Endothelial cell of umbilical vein (primary cell): ENCODE measurements around the gene MTG1. TPM values are rescaled to one million over a fixed set of nuclear protein-coding genes. Genes with fewer than 3 reads are reported as not detected.

ENCODE experiments used
- BruUV-seq: library from RNA; stranded (reverse); fragments of 400-500 nt; replicated peaks from 2 replicates; lab custom pipeline; 2021; lab: Mats Ljungman, UMichigan
- CTCF ChIA-PET: fragments of 300-600, 350-600 bp; sonication (Branson Sonifier 250); formaldehyde crosslinking; loops from one replicate; lab custom pipeline; 2021; ENCODE audit warnings: antibody characterized with exemption, inconsistent platforms; lab: Charles Lee
- POLR2A ChIA-PET: fragments of 300-600, 350-600 bp; sonication (Branson Sonifier 250); formaldehyde crosslinking; loops from one replicate; lab custom pipeline; 2021; ENCODE audit warnings: antibody characterized with exemption, inconsistent platforms; lab: Charles Lee
- DNase-seq: peaks from one replicate; pipeline ENCODE4 v3.0.0-alpha.2; 2011; ENCODE audit warnings: low read depth, low spot score
- FAIRE-seq: peaks from 2 replicates; lab custom pipeline; 2011; peaks lifted over from hg19 to GRCh38; lab: Jason Lieb, UNC
- H2AFZ ChIP-seq: 2 replicates; pipeline ENCODE4 v1.6.0; 2012; ENCODE audit warnings: low read depth, low read length, control low read depth, inconsistent platforms
- H3K27ac ChIP-seq: 2 replicates; pipeline ENCODE4 v1.5.1; 2011; ENCODE audit warnings: low read depth, mild to moderate bottlenecking, control low read depth, low read length, moderate library complexity; ENCODE audit not compliant: insufficient read depth
- H3K27me3 ChIP-seq, 2 experiments: 2 replicates each; pipeline versions ENCODE4 v1.6.0 to v1.6.1; 2011; ENCODE audit warnings: low read length in 2 of 2, mixed read lengths in 1 of 2; ENCODE audit not compliant: control insufficient read depth in 2 of 2, insufficient read depth in 2 of 2
- H3K36me3 ChIP-seq, 2 experiments: 2 replicates in 1 of 2; 3 replicates in 1 of 2; pipeline ENCODE4 v1.5.1; 2011; ENCODE audit warnings: low read length in 2 of 2, mild to moderate bottlenecking in 1 of 2, moderate library complexity in 1 of 2; ENCODE audit not compliant: control insufficient read depth in 2 of 2, insufficient read depth in 2 of 2; ENCODE audit errors: extremely low read depth in 1 of 2
- H3K4me1 ChIP-seq: 3 replicates; pipeline ENCODE4 v1.5.1; 2011; ENCODE audit warnings: mild to moderate bottlenecking, low read length; ENCODE audit not compliant: control insufficient read depth, insufficient read depth; ENCODE audit errors: extremely low read depth
- H3K4me2 ChIP-seq: 2 replicates; pipeline ENCODE4 v1.6.1; 2011; ENCODE audit warnings: low read length, control low read depth, mixed read lengths; ENCODE audit not compliant: insufficient read depth
- H3K4me3 ChIP-seq, 3 experiments: fragments of 200-600 bp in 1 of 3; sonication (generic), shearing (Covaris generic) in 1 of 3; replicated peaks in 1 of 3; 2 replicates each; pipeline ENCODE4 v1.5.1; 2011 to 2016; ENCODE audit warnings: control low read depth in 3 of 3, low read length in 3 of 3, mild to moderate bottlenecking in 2 of 3, inconsistent platforms in 1 of 3, low read depth in 1 of 3, moderate library complexity in 1 of 3; ENCODE audit not compliant: insufficient read depth in 1 of 3
- H3K79me2 ChIP-seq: 2 replicates; pipeline ENCODE4 v1.6.0; 2012; ENCODE audit warnings: low read length, inconsistent platforms; ENCODE audit not compliant: control insufficient read depth, insufficient read depth
- H3K9ac ChIP-seq: replicated peaks from 2 replicates; pipeline ENCODE3; 2011; ENCODE audit warnings: low read length, control low read depth; ENCODE audit not compliant: insufficient read depth; ENCODE audit errors: extremely low read depth
- H3K9me1 ChIP-seq: replicated peaks from 3 replicates; pipeline ENCODE4 v1.6.0; 2011; ENCODE audit warnings: mild to moderate bottlenecking, low read length; ENCODE audit not compliant: control insufficient read depth, insufficient read depth; ENCODE audit errors: extremely low read depth
- H3K9me3 ChIP-seq: replicated peaks from 2 replicates; pipeline ENCODE4 v1.5.1; 2012; ENCODE audit warnings: low read length, inconsistent platforms; ENCODE audit not compliant: control insufficient read depth, insufficient read depth
- H4K20me1 ChIP-seq: replicated peaks from 2 replicates; pipeline ENCODE3; 2011; ENCODE audit warnings: mild to moderate bottlenecking, low read length; ENCODE audit not compliant: control insufficient read depth, insufficient read depth; ENCODE audit errors: extremely low read depth
- EZH2 ChIP-seq: IDR thresholded peaks from 2 replicates; pipeline ENCODE4 v1.6.1; 2012; ENCODE audit warnings: borderline replicate concordance, low read depth, mild to moderate bottlenecking, moderate library complexity, low read length, inconsistent platforms; ENCODE audit not compliant: severe bottlenecking
- FOS ChIP-seq: IDR thresholded peaks from 2 replicates; pipeline ENCODE4 v1.6.1; 2011; ENCODE audit warnings: mild to moderate bottlenecking, low read length, moderate library complexity, borderline replicate concordance; ENCODE audit not compliant: insufficient read depth
- GATA2 ChIP-seq: IDR thresholded peaks from 2 replicates; pipeline ENCODE4 v1.7.0; 2011; ENCODE audit warnings: low read depth, mild to moderate bottlenecking, moderate library complexity, mixed read lengths, low read length; ENCODE audit not compliant: insufficient read length, insufficient read depth
- JUN ChIP-seq: IDR thresholded peaks from 2 replicates; pipeline ENCODE4 v1.6.1; 2011; ENCODE audit warnings: borderline replicate concordance, low read depth; ENCODE audit not compliant: insufficient read length, insufficient read depth
- MYC ChIP-seq: IDR thresholded peaks from one replicate; pipeline ENCODE4 v1.6.1; 2011; ENCODE audit warnings: mild to moderate bottlenecking, low read depth, low read length
- POLR2A ChIP-seq: IDR thresholded peaks from 2 replicates; pipeline ENCODE4 v1.6.1; 2012; ENCODE audit warnings: low read depth, mild to moderate bottlenecking, control low read depth, low read length
- POLR2AphosphoS5 ChIP-seq: IDR thresholded peaks from 2 replicates; pipeline ENCODE4 v1.6.1; 2012; ENCODE audit warnings: low read depth, mild to moderate bottlenecking, control low read depth, low read length, moderate library complexity; ENCODE audit not compliant: insufficient read depth
- dilution Hi-C: fragments of 300-500 bp; cut with MboI; formaldehyde crosslinking; loops from one replicate; pipeline ENCODE4 v1.15.0; 2019; ENCODE audit warnings: low sequenced_read_pairs; ENCODE audit not compliant: extremely low pct_ligation_motif_present
- intact Hi-C: fragments of 100-400 bp; cut with micrococcal nuclease; formaldehyde crosslinking; loops from one replicate; pipeline ENCODE4 v1.10.0; 2022
- polyA plus RNA-seq, 4 experiments: library from polyadenylated mRNA; depleted of rRNA in 3 of 4; stranded (reverse) in 3 of 4; unstranded in 1 of 4; fragments of >200 nt; gene quantifications; 2 replicates each; pipeline versions ENCODE4 v1.2.1 to v1.2.3, GENCODE V29; 2011 to 2012; ENCODE audit warnings: missing spikeins in 1 of 4
- total RNA-seq: library from RNA; stranded (reverse); gene quantifications from 2 replicates; pipeline ENCODE4 v1.2.3, GENCODE V29; 2021
- TF ChIP-seq, protein P1 (sequence below): IDR thresholded peaks from 2 replicates; pipeline ENCODE4 v1.6.1; 2011; ENCODE audit not compliant: insufficient read depth, insufficient read length
- TF ChIP-seq, protein P2 (sequence below), 2 donors: IDR thresholded peaks; 1 replicate in 1 of 2; 2 replicates in 1 of 2; pipeline ENCODE4 v1.5.1; 2011; ENCODE audit warnings: low read length in 2 of 2, mild to moderate bottlenecking in 2 of 2, moderate library complexity in 2 of 2, control low read depth in 1 of 2, inconsistent platforms in 1 of 2, low read depth in 1 of 2; ENCODE audit not compliant: insufficient read depth in 1 of 2; ENCODE audit errors: extremely low read depth in 1 of 2

MTG1 gene
- total and polyA plus RNA-seq, 2 donors (not counting 3 experiments of a cell fraction or from before 2014, with no cell fraction given), result 66.5 to 91.6 TPM

DNA sequence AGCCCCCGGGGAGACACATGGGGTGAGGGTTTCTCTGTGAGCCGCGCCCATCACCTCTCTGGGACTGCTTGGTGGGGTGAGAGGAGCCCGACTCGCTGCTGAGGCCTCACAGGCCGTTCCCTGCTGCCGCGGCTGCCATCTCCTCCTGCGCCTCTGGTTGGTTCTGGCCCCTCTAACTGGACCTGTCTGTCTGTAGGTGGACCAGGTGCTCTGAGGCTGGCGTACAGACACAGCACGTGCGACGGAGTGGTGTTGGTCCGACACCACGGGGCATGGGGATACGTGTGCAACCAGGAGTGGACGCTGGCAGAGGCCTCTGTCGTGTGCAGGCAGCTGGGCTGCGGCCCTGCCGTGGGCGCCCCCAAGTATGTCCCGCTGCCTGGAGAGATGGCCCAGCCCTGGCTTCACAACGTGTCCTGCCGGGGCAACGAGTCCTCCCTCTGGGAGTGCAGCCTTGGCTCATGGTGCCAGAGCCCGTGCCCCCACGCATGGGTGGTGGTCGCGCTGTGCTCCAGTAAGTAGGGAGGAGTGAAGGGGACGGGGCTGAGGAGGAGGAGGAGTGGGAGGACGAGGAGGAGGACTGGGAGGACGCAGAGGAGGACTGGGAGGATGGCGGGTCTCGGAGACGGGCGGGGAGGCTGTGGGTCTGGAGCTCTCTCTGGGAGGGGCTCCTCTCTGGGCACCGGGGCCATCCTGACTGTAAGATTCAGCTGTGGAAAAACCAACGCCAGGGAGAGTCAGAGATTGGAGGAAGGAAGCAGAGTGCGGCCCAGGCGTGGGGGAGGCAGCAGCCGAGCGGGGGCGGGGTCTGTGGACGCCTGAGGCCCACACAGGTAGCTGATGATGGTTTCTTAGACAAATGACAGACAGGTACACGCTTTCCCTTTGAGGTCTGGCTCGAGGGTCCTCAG is 62.3 kb downstream of the MTG1 start:
- ChIA-PET CTCF (interaction anchor here (1.1 kb wide), 1 partner anchor 18 kb away, joined by 3 read pairs; no protein-coding TSS in a partner anchor), POLR2A (no interaction called here)
- intact Hi-C loops, result no loop called here
- no TSS peak for BruUV-seq
- H3K9me1 ChIP-seq, result no peaks in the 10 kb centered on the region
- dilution Hi-C loops, result no loop called here
- no peak overlapping the region for H3K9ac ChIP-seq
- no peak overlapping the region for H2AFZ ChIP-seq
- no peaks in the 10 kb centered on the region for H4K20me1 ChIP-seq
- DNase-seq (no peak), FAIRE-seq (no peak)
- H3K27me3 ChIP-seq, result no peaks in the 10 kb centered on the region
- no peaks in the 10 kb centered on the region for H3K79me2 ChIP-seq
- H3K4me2 ChIP-seq, result no peak overlapping the region
- no peaks in the 10 kb centered on the region for H3K36me3 ChIP-seq
- no peak for TF ChIP-seq GATA2
- TF ChIP-seq POLR2AphosphoS5, result no peak
- no peak overlapping the region for H3K27ac ChIP-seq
- H3K9me3 ChIP-seq, result no peaks in the 10 kb centered on the region
- H3K4me1 ChIP-seq, result no peaks in the 10 kb centered on the region
- no peak overlapping the region for H3K4me3 ChIP-seq

DNA sequence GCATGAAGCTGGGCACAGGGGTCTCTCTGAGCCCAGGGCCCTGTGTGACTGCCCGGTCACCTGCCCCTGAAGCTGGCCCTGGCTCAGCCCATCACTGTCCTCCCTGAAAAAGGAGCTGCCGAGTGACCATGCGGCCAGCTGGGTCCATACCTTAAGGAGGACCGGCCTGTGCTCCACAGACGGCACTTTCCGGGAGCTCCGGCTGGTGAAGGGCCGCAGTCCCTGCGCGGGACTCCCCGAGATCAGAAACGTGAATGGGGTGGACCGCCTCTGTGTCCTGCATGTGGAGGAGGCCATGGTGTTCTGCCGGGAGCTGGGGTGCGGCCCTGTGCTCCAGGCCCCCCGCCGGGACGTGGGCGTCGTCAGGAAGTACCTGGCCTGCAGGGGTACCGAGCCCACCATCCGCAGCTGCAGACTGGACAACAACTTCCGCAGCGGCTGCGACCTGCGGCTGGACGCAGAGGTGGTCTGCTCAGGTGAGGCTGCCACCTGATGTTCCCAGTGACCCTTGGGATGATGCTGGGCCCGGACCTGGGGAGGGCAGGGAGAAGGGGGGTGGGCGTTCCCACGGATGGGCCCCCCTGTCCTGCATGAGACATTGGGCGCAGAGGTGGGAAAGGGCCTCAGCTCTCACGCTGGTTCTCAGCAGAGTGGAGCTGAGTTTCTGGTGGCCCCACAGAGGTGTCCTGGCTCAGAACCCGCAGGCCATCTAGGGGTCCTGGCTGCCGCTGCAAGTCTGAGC is 63.3 kb downstream of the MTG1 start:
- Histone ChIP-seq H3K9me1 (no peaks in the 10 kb centered on the region), H3K9ac (no peak overlapping the region), H3K4me1 (no peaks in the 10 kb centered on the region), H3K36me3 (no peaks in the 10 kb centered on the region), H3K27me3 (no peaks in the 10 kb centered on the region), H3K4me3 (no peak overlapping the region), H3K4me2 (no peak overlapping the region), H3K9me3 (no peaks in the 10 kb centered on the region), H2AFZ (no peak overlapping the region), H3K27ac (no peak overlapping the region), H4K20me1 (no peaks in the 10 kb centered on the region), H3K79me2 (no peaks in the 10 kb centered on the region)
- TF ChIP-seq, protein P1, sequence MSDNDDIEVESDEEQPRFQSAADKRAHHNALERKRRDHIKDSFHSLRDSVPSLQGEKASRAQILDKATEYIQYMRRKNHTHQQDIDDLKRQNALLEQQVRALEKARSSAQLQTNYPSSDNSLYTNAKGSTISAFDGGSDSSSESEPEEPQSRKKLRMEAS, result no peak
- TF ChIP-seq, protein P2, sequence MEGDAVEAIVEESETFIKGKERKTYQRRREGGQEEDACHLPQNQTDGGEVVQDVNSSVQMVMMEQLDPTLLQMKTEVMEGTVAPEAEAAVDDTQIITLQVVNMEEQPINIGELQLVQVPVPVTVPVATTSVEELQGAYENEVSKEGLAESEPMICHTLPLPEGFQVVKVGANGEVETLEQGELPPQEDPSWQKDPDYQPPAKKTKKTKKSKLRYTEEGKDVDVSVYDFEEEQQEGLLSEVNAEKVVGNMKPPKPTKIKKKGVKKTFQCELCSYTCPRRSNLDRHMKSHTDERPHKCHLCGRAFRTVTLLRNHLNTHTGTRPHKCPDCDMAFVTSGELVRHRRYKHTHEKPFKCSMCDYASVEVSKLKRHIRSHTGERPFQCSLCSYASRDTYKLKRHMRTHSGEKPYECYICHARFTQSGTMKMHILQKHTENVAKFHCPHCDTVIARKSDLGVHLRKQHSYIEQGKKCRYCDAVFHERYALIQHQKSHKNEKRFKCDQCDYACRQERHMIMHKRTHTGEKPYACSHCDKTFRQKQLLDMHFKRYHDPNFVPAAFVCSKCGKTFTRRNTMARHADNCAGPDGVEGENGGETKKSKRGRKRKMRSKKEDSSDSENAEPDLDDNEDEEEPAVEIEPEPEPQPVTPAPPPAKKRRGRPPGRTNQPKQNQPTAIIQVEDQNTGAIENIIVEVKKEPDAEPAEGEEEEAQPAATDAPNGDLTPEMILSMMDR (IDR thresholded peaks at IDR 0.05; ENCODE audit: extremely low read depth in 1 of 2, insufficient read depth in 1 of 2, low read depth in 1 of 2, low read length in 2 of 2), result no peak
- TF ChIP-seq POLR2A (no peak), EZH2 (no peak), FOS (no peak), POLR2AphosphoS5 (no peak), JUN (no peak), MYC (no peak), GATA2 (no peak)
- dilution Hi-C loops (no loop called here), intact Hi-C loops (no loop called here)
- CTCF ChIA-PET, result interaction anchor here (1.1 kb wide), 1 partner anchor 19 kb away, joined by 3 read pairs; no protein-coding TSS in a partner anchor
- DNase-seq (no peak), FAIRE-seq (no peak)
- POLR2A ChIA-PET, result no interaction called here
- no TSS peak for BruUV-seq
